GM18873 (cell line): ENCODE data around the gene BPIFB6.

Source experiments
- ATAC-seq: cut with Tn5 transposase; IDR thresholded peaks from one replicate; pipeline ENCODE4 v1.9.1; 2021; ENCODE audit warnings: mild to moderate bottlenecking, moderate library complexity, moderate number of reproducible peaks; ENCODE audit not compliant: unreplicated experiment, low FRiP score

BPIFB6 gene

GRCh38 chr20:33059741-33060390, 28.4 kb downstream of the BPIFB6 start:
- ATAC-seq, result no peak

GRCh38 chr20:33061658-33062028, 30.2 kb downstream of the BPIFB6 start:
- ATAC-seq, result no peak

- no peak for ATAC-seq
Measured at GRCh38 chr20:33062105-33062824, 30.8 kb downstream of the BPIFB6 start.

- no peak for ATAC-seq
Measured at GRCh38 chr20:33062825-33063149, 31.3 kb downstream of the BPIFB6 start.

GRCh38 chr20:33063271-33063670, 31.8 kb downstream of the BPIFB6 start:
- ATAC-seq, result no peak

- ATAC-seq, result no peak
Measured at GRCh38 chr20:33064572-33065287, 33.3 kb downstream of the BPIFB6 start.

GRCh38 chr20:33065785-33066184, 34.3 kb downstream of the BPIFB6 start:
- no peak for ATAC-seq

GRCh38 chr20:33067806-33068205, 36.4 kb downstream of the BPIFB6 start:
- no peak for ATAC-seq

GRCh38 chr20:33068251-33068939, 36.9 kb downstream of the BPIFB6 start:
- no peak for ATAC-seq

GRCh38 chr20:33069673-33070072, 38.2 kb downstream of the BPIFB6 start:
- no peak for ATAC-seq

GRCh38 chr20:33070111-33071053, 38.9 kb downstream of the BPIFB6 start:
- no peak for ATAC-seq

- no peak for ATAC-seq
Measured at GRCh38 chr20:33071198-33071597, 39.8 kb downstream of the BPIFB6 start.

GRCh38 chr20:33072362-33072761, 40.9 kb downstream of the BPIFB6 start:
- no peak for ATAC-seq

- ATAC-seq, result no peak
Measured at GRCh38 chr20:33072813-33073212, 41.4 kb downstream of the BPIFB6 start.

GRCh38 chr20:33074675-33075074, 43.2 kb downstream of the BPIFB6 start:
- no peak for ATAC-seq

- no peak for ATAC-seq
Measured at GRCh38 chr20:33075281-33075680, 43.8 kb downstream of the BPIFB6 start.

- ATAC-seq, result no peak
Measured at GRCh38 chr20:33076662-33077372, 45.4 kb downstream of the BPIFB6 start.

GRCh38 chr20:33079259-33079658, 47.8 kb downstream of the BPIFB6 start, which contains the start of gene BPIFB4:
BPIFB4 (plus strand) TSS chr20:33079643; CDS start chr20:33081527, 1,884 bp downstream.
- no peak for ATAC-seq

GRCh38 chr20:33081411-33082154, 50.1 kb downstream of the BPIFB6 start:
- ATAC-seq, result no peak
